ENCODE results near the gene DNAJC6. TPM values are rescaled to one million over a fixed set of nuclear protein-coding genes. Genes with fewer than 3 reads are reported as not detected.

Gene DNAJC6
- total RNA-seq, 1 experiment from 2014 or later, result 3.1 TPM

DNA sequence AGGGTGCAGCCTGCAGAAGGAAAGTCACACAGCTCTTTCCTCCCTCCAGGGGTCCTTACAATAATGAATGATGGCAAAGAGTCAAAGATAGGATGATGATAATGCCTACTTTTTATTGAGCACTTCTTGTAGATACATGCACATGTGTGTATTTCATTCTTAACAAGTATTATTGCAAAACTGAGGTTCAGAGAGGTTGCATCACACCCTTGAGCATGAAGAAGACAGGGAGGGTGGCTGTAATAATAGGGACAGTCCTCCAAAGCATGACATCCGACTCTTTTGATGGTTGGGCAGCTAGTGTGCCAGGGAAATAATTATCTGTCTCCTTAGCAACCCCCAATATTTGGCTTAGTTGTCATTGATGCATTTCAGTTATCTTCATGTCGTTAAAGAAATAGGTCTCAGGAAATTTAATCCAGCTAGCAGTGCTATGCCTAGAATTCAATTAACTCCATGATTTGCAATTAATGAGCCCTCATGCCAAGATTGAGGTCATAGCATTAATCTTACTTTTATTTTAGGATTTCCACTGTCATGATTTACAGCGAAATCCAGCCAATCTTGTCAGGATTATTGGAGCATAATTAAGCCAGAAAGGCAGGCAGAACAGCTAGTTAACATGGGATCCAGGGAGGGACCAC, 35.0 kb downstream of the DNAJC6 start:
- TF ChIP-seq CTCF (IDR thresholded peaks at IDR 0.05; ENCODE audit: unreplicated experiment), result no peak
- H3K4me3 Mint-ChIP-seq (ENCODE audit: low read depth, unreplicated experiment), result no peak overlapping the region
- H3K27me3 Mint-ChIP-seq (ENCODE audit: unreplicated experiment), result no peaks in the 10 kb centered on the region
- BruUV-seq (replicated peaks), result no TSS peak
- no peaks in the 10 kb centered on the region for H3K36me3 Mint-ChIP-seq (ENCODE audit: insufficient read depth, unreplicated experiment)
- peaks cover 23% of the 10 kb centered on the region for H3K4me1 Mint-ChIP-seq (ENCODE audit: low read depth, unreplicated experiment)
- no peaks in the 10 kb centered on the region for H3K9me3 Mint-ChIP-seq (ENCODE audit: low read depth, unreplicated experiment)
- intact Hi-C loops (cut with micrococcal nuclease; ENCODE audit: unreplicated experiment), result no loop called here
- CTCF ChIA-PET, result no interaction called here
- no peak overlapping the region for H3K27ac Mint-ChIP-seq (ENCODE audit: unreplicated experiment)
- no peak for DNase-seq

GRCh38 chr1:65346190-65346589, 36.8 kb downstream of the DNAJC6 start:
- no peak for DNase-seq
- H3K9me3 Mint-ChIP-seq (ENCODE audit: low read depth, unreplicated experiment), result no peaks in the 10 kb centered on the region
- intact Hi-C loops (cut with micrococcal nuclease; ENCODE audit: unreplicated experiment), result no loop called here
- CTCF ChIA-PET, result no interaction called here
- H3K36me3 Mint-ChIP-seq (ENCODE audit: insufficient read depth, unreplicated experiment), result no peaks in the 10 kb centered on the region
- no TSS peak for BruUV-seq (replicated peaks)
- H3K4me3 Mint-ChIP-seq (ENCODE audit: low read depth, unreplicated experiment), result no peak overlapping the region
- H3K4me1 Mint-ChIP-seq (ENCODE audit: low read depth, unreplicated experiment), result peaks cover 4% of the 10 kb centered on the region
- H3K27me3 Mint-ChIP-seq (ENCODE audit: unreplicated experiment), result no peaks in the 10 kb centered on the region
- no peak overlapping the region for H3K27ac Mint-ChIP-seq (ENCODE audit: unreplicated experiment)
- no peak for TF ChIP-seq CTCF (IDR thresholded peaks at IDR 0.05; ENCODE audit: unreplicated experiment)

DNA sequence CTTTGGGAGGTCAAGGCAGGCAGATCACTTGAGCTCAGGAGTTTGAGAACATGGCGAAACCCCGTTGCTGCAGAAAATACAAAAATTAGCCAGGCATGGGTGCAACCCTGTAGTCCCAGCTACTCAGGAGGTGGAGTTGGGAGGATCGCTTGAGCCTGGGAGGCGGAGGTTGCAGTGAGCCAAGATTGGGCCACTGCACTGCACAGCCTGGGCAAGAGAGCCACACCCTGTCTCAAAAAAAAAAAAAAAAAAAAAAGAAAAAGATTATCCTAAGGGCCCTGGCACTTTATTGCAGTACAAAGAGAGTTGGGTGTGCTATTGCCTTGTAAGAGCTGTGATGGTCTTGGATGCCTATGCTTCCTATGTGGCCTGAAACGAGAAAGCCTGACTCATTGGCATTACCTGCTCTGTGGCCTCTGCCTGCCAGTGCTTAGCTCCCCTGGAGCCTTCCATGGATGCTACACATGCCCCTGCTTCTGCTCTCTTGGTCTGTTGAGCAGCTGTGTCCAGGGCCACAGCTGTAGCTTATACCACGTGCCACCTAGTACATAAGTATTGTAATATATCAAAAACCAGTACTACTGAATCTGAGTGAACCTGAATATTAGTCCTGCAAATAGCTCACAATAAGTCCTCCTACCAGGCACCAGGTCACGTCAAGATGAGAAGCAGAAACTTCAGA, 45.8 kb downstream of the DNAJC6 start:
- intact Hi-C loops (cut with micrococcal nuclease; ENCODE audit: unreplicated experiment), result no loop called here
- H3K4me3 Mint-ChIP-seq (ENCODE audit: low read depth, unreplicated experiment), result no peak overlapping the region
- CTCF ChIA-PET, result interaction anchor here (0.6 to 1.0 kb wide), 4 partner anchors 16 to 471 kb away, joined by 3 to 10 read pairs (median 4); partner anchors contain the start of genes LEPR and LEPROT
- no peaks in the 10 kb centered on the region for H3K27me3 Mint-ChIP-seq (ENCODE audit: unreplicated experiment)
- no peaks in the 10 kb centered on the region for H3K9me3 Mint-ChIP-seq (ENCODE audit: low read depth, unreplicated experiment)
- TF ChIP-seq CTCF (IDR thresholded peaks at IDR 0.05; ENCODE audit: unreplicated experiment), result no peak
- no TSS peak for BruUV-seq (replicated peaks)
- no peaks in the 10 kb centered on the region for H3K36me3 Mint-ChIP-seq (ENCODE audit: insufficient read depth, unreplicated experiment)
- no peak overlapping the region for H3K27ac Mint-ChIP-seq (ENCODE audit: unreplicated experiment)
- no peaks in the 10 kb centered on the region for H3K4me1 Mint-ChIP-seq (ENCODE audit: low read depth, unreplicated experiment)
- no peak for DNase-seq

GRCh38 chr1:65357291-65357960, 48.1 kb downstream of the DNAJC6 start:
- H3K36me3 Mint-ChIP-seq (ENCODE audit: insufficient read depth, unreplicated experiment), result no peaks in the 10 kb centered on the region
- BruUV-seq (replicated peaks), result no TSS peak
- intact Hi-C loops (cut with micrococcal nuclease; ENCODE audit: unreplicated experiment), result no loop called here
- CTCF ChIA-PET, result no interaction called here
- no peak overlapping the region for H3K4me3 Mint-ChIP-seq (ENCODE audit: low read depth, unreplicated experiment)
- no peak overlapping the region for H3K27ac Mint-ChIP-seq (ENCODE audit: unreplicated experiment)
- no peaks in the 10 kb centered on the region for H3K27me3 Mint-ChIP-seq (ENCODE audit: unreplicated experiment)
- no peak for TF ChIP-seq CTCF (IDR thresholded peaks at IDR 0.05; ENCODE audit: unreplicated experiment)
- no peak for DNase-seq
- no peaks in the 10 kb centered on the region for H3K9me3 Mint-ChIP-seq (ENCODE audit: low read depth, unreplicated experiment)
- peaks cover under 1% of the 10 kb centered on the region for H3K4me1 Mint-ChIP-seq (ENCODE audit: low read depth, unreplicated experiment)

All from Calu3 (cell line).